IPS DF 19.7 (cell line): ENCODE results near the gene DBX2.
"Not testable (repeated sequence)": the region's sequence is repeated elsewhere in the genome, so short reads cannot be mapped to it uniquely, and the experiment has no call there.

Experiments
- DNase-seq: peaks from one replicate; pipeline ENCODE4 v3.0.0-alpha.2; 2013; ENCODE audit warnings: low read depth, low spot score

The DBX2 gene

GRCh38 chr12:45010059-45010458 lies 40.8 kb downstream of the DBX2 start:
- DNase-seq: no peak

GRCh38 chr12:45008211-45008610 lies 42.7 kb downstream of the DBX2 start:
- no peak for DNase-seq

DNA sequence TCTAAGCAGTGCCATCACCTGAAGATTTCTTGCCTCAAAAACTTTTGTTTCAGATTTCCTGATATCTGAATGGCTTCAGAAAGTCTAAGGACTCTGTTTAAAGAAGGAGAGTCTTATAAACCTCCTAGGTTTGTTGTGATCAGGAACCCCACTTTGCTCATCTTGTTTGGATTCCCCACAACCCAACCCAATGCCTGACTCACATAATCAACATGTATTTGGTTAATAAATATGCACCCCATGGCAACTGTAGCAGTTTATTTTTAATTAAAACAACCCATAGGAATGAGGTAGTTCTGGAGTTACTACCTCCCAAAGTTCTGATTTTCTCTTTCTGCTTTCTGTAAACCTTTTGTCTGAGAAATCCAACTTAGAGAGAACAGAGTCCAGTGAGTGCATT lies 51.5 kb downstream of the DBX2 start:
- no peak for DNase-seq

DNA sequence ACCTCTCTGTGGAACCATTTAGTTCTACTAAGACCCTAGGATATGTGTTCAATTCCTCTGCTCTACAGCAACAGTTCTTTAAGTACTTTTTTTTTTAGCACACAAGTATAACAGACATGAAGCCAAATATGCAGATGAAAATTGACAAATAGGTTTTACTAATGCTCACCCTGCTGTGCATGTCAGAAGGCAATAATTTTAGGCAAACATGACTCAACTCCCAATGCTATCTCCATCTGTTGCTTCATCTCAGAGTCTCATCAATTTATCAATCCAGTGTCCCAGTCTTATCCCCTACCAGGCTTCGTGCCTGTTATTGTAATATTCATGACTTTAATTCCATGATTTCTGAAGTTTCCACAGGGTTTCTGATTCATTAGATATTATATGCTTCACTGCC lies 57.7 kb downstream of the DBX2 start:
- DNase-seq: no peak

DNA sequence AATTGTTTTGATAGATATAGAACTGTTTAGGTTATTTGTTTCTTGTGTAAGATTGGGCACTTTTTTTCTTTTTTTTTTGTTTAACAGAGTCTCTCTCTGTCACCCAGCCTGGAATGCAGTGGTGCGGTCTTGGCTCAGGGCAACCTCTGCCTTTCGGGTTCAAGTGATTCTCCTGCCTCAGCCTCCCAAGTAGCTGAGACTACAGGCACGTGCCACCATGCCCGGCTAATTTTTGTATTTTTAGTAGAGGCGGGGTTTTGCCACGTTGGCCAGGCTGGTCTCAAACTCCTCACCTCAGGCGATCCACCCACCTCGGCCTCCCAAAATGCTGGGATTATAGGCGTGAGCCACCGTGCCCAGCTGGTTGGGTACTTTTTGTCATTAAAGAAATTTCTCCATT lies 66.0 kb downstream of the DBX2 start:
- DNase-seq: not testable (repeated sequence)

- DNase-seq: no peak
These were observed 71.0 kb downstream of the DBX2 start for GRCh38 chr12:44979918-44980317.

DNA sequence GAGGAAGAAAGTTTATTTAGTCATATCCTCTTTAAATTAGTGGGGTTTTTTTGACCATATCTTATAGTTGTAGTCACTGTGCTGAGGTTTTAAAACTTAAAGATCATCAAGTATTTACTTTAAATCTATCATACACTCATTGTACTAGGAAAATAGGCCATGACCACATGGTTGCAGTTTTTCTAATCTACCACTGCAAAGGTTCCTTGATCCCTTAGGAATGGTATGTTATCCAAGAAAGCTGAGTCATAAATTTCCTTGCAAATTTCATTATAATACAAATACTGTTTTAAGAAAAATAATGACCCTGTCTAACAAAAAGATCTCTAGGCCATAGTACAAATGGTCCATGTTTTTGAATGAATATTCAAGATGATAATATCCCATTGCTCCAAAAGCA lies 74.7 kb downstream of the DBX2 start:
- DNase-seq: no peak

DNA sequence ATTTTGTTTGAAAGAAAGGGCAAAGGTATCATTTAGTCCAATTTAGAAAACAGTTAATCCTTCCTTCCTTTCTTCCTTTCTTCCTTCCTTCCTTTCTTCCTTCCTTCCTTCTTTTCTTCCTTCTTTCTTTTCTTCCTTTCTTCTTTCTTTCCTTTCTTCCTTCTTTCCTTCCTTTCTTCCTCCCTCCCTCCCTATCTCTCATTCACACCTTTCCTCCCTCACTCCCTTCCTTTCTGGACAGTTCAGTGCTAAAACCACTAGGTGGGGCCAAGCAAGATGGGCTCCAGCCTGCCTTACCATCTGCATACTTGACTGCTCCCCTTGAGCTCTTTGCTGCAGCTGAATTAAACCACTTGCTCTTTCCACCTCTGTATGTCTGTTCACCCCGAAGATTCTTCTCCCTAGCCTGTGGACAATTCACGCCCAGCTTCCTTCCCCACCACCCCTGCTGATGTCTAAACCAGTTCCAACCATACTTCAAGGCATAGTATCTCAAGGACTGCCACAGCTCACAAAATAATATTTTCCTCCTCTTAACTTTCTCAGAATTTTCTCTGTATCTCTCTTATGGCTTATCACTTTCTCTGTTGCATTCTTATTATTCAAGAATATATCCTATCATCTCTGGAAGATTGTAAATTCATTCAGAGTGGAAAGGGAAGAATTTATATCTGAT lies 78.0 kb downstream of the DBX2 start:
- no peak for DNase-seq

DNA sequence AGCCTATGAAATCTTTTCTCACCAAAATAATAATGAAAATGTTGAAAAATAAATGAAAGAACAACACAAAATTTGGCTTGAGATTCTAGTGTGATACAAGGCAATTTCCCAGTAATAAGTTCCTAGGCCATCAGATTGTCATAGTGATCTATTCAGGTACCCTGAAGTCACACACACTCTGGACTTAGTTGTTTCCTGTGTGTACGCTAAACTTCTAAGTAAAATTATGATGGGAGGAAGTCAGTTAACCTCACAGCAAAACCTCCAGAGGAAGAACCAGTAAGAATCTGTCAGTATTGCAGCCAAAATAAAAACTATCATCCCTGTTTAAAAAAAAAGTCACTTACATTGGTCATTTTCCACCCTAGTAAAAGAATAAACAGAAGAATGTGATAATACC lies 81.9 kb downstream of the DBX2 start:
- no peak for DNase-seq
